HG03060 (cell line): ENCODE data around the gene FKBP5.
"Not testable (repeated sequence)": the region's sequence is repeated elsewhere in the genome, so short reads cannot be mapped to it uniquely, and the experiment has no call there.

Source experiments
- ATAC-seq: cut with Tn5 transposase; IDR thresholded peaks from one replicate; pipeline ENCODE4 v1.9.1; 2021; ENCODE audit warnings: low read depth, moderate number of reproducible peaks; ENCODE audit not compliant: unreplicated experiment

The FKBP5 gene

GRCh38 chr6:35592178-35592577 lies 96.5 kb downstream of the FKBP5 start:
- ATAC-seq, result no peak

DNA sequence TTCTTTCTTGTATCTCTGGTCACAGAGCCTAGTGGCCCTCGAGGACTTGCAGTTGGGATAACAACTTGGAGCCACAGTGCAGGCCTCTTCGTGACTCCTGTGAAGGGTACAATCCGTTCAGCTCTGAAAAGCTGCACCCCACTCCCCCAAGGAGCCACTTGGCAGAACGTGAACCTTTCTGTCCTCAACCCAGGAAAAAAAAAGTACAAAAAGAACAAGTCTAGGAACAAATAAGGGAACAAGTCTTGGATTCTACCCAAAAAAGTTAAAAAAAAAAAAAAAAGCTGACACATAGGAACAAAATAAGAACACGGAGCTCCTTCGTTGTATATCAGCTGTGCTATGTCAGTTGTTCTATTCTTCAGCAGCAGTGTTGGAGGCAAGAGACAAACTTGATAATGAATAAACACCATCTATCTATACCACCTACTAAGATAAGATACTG lies 98.1 kb downstream of the FKBP5 start:
- no peak for ATAC-seq

GRCh38 chr6:35589904-35590303 lies 98.8 kb downstream of the FKBP5 start:
- no peak for ATAC-seq

DNA sequence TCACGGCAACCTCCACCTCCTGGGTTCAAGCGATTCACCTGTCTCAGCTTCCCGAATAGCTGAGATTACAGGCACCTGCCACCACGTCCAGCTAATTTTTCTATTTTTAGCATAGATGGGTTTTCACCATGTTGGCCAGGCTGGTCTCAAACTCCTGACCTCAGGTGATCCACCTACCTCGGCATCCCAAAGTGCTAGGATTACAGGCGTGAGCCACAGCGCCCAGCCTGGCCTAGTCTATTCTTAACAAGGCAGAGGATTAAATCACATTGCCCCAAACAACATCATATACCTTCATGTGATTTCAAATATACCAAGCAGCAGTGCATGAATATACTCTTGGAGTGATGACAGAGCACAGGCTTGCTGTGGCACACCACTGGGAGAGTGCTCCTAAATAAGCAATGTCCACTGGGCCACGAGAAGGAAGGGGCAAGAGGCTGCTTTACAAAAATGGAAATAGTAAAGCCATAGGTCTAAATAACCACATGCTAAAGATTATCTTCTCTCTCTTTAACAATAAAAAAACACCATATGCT lies 99.4 kb downstream of the FKBP5 start:
- ATAC-seq, result no peak

DNA sequence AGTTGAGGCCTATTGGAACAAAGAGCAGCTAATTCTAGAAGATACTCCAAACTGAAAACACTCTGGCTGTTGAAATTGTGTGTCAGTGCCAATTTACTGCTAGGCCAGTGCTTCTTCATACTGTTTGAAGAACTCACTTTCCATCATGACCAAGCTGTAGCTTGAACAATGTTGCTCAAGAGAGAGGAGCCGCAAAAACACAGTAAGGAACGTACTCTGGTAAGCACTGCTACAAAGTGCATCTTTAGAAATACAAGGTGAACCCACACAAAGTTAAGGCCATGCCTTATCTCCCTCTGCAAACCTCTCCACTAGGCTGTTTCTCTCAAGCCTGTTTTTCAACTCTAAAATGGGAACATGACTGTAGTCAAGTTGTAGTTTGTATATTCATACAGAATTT lies 101.5 kb downstream of the FKBP5 start:
- no peak for ATAC-seq

DNA sequence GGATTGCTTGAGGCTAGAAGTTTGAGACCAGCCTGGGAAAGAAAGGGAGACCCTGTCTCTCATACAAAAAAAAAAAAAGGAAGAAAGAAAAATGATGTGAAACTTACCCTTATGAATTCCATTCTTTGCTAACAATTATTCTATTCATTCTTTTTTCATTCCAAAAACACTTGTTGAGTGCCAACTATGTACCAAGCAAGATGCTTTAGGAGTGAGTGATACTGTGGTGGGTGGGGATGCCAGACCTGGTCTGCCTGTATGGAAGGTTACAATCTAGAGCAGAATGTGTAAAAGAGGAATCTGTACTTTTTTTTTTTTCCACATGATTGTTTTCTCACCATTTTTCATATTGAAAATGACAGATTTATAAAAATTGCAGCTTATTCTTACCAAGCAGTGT lies 102.2 kb downstream of the FKBP5 start:
- ATAC-seq, result no peak

DNA sequence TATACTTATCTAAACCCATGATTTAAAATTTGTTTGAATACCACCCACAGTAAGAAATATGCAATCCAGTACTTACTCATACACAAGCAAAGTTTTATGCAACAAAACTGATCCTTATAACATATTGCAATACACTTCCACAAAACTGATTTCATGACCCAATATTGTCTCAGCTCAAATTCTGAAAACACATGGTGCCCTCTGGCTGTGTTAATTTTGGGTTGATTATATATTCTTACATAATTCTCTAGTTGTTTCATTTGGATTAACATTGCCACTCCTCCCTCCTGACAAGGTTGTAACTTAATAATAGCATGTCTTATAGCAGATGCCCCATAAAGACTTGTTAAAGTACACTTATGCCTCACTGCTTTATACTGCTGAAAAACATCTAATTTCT lies 103.1 kb downstream of the FKBP5 start:
- no peak for ATAC-seq

- ATAC-seq, result no peak
Observed at GRCh38 chr6:35583893-35584688, 104.6 kb downstream of the FKBP5 start.

DNA sequence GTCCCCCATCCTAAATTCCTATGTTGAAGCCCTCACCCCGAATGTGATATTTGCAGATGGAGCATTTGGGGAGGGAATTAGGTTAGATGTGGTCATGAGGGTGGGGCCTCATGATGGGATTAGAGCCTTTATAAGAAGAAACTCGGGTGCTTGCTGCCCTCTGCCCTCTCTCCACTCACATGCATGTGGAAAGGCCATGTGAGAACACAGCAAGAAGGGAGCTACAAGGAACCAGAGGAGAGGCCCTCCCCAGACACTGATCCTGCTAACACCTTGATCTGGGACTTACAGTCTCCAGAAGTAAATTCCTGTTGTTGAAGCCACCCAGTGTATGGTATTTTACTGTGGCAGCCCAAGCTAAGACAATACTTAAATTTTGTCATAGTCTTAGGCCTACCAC lies 106.4 kb downstream of the FKBP5 start:
- no peak for ATAC-seq

GRCh38 chr6:35581633-35582032 lies 107.1 kb downstream of the FKBP5 start:
- no peak for ATAC-seq

- ATAC-seq, result no peak
Observed at GRCh38 chr6:35580836-35581235, 107.9 kb downstream of the FKBP5 start.

GRCh38 chr6:35576682-35577081 lies 112.0 kb downstream of the FKBP5 start:
- no peak for ATAC-seq

DNA sequence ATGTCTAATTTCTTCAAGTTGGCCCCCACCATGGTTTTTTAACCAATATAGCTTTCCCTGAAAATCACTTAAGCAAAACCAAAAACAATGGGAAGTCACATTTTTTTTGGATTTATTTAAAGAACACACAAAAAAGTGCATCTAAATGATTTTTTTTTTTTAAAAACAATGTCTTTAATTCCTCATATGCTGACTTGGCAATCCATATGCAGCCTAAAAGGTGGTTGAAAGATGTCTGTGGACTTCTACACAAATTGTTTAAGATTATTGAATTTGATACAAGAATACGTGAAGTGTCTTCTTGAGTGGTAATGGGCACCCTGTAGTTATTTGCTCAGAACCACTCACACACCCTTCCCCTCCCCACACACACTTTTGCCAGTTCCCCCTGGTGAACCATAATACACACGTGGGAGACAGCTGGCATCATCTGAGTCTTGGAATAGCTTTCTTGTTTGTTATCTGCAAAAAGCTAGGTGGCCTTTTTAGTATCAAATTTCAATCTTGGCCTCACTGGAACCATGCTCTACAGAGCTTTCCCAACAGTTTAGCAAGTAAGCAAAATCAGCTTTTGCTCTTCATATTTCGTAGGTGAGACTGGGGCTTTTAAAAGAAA lies 115.1 kb downstream of the FKBP5 start:
- no peak for ATAC-seq

GRCh38 chr6:35570885-35571330 lies 117.8 kb downstream of the FKBP5 start:
- not testable (repeated sequence) for ATAC-seq

DNA sequence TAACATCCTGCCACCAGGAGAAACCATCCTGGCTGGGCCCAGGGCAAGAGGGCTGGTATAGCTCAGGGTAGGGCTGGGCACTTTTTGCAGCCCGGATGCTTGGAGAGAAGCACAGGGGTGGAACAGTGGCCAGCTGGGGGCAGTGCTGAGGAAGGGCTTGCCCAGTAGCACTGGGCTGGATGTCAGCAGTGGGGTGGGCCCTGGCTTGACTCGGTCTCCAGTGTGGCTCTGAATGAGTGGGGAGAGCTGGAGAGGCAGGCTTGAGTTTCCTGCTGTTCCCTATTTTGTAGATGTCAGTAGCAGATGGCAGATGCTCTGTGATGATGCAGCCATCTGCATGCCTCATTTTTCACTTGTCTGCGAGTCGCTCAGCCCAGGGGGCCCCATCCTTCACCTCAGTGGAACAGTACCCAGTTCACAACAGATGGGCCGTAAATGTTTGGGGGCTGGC lies 119.7 kb downstream of the FKBP5 start:
- no peak for ATAC-seq

GRCh38 chr6:35566794-35567193 lies 121.9 kb downstream of the FKBP5 start:
- ATAC-seq, result no peak

DNA sequence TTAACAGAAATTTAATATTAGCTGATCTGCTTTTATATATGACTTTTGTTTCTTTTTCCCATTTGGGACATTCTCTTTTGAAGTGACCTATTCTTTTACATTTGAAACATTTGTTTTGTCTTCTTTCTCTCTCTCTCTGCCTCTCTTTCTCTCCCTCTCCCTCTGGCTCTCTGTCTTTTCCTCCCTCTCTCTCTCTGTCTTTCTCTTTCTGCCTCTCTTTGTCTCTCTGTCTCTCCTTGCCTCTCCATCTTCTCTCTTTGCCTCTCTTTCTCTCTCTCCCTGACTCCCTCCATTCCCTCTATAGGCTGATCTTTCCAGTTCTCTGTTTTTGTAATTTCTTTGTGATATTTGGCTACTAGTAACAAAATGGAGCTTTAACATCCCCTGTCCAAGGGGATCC lies 124.0 kb downstream of the FKBP5 start:
- no peak for ATAC-seq

DNA sequence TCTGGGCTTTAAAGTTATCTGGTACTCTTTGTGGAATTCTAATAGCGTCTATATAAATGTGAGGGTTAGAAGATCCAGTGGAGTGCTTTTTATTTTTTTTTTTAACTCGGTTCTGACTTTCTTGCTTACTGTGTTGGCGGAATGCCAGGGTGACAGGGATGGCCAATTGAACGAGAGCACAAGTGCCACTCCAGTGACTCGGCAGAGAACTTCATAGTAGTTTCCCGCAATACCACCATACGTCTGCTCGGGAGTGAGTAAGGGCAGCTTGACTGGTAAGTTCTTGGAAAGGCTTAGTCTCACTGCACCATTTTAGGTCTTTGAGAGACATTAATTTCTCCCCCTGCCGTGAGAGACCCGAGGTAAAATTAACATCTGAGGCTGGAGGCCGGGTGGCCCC lies 126.7 kb downstream of the FKBP5 start:
- ATAC-seq, result no peak

- no peak for ATAC-seq
Observed at GRCh38 chr6:35561113-35561512, 127.6 kb downstream of the FKBP5 start.

- ATAC-seq, result no peak
Observed at GRCh38 chr6:35558571-35558970, 130.1 kb downstream of the FKBP5 start.

DNA sequence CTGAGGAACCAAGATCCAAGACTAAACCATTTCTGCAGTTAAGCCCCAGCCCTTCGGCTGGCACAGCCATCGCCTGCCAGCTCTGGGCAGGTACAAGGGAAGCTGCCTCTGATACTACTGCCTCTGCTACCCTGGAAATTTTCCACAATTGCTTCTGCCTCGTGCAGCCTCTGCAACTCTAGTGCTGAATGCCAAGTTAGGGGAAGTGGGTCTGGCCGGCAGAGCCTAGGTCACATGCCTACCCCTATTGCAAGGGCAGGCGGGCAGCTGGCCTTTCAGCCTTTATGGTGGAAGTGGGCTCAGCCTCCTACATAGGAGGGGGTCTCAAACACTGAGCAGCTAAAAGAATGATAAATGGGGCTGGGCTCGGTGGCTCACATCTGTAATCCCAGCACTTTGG lies 131.5 kb downstream of the FKBP5 start:
- ATAC-seq, result no peak

DNA sequence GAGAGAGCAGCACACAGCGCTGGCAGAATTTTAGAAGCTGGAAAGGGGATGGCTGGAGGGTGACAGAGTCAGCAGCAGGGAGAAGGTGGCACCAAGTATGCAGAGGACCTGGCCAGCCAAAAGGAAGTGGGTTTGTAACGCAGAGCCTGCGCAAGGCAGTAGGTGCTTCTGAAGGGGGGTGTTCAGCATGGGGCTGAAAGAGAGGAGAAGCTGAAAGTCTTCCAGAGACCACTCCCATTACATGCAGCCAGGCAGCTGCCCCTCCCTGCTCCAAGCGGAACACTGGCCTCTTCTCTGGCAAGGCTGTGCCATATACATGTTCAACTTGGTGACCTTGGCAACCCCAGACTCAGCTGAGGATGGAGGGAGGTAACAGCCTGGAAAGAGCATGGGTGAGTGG lies 133.9 kb downstream of the FKBP5 start:
- no peak for ATAC-seq
